ENCODE measurements around the gene ARID3C.

DNA sequence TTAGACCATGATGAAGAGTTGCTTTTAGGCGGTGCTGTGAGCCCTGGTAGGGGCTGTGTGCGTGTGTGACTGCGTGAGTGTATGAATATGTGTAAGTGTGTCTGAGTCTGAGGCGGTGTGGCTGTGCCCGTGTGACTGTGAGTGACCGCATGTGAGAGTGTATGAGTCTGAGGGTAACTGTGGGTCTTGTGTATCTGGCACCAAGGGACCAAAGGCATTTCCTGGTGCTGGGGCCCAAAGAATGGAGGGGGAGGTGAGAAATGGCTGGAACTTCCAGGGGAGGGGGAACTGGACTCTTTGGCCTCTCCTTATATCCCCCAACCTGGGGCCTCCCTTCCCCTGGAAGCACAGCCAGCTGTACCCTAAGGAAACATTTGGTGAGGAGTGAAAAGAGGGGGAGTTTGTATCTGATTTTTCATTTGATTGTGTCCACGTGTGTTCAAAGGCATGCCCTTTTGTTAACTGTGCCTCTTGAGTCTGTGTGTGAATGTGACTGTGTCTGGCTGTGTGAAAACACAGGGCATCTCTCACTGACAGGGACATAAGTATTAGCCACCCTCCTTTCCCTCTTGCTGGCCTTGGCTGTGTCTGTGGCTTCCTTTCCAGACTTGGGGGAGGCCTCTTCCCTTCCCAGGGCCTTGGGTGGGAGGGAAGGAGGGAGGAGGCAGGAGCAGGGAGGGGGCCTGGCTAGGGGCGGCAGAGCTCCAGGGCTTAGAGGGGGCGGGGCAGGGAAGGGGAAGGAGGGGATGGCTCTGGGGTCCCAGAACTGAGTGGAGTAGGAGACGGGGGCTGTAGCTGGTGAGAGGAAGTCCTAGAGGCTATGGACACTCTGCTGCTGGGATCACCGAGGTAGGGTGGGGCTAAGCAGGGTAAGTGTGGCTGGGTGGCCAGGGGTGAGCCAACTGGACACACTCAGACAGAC, 24.5 kb upstream of the ARID3C start:
- no peak for TF ChIP-seq EZH2 (IDR thresholded peaks at IDR 0.05; ENCODE audit: insufficient read depth, poor library complexity, severe bottlenecking)
- no peak for TF ChIP-seq EZH2phosphoT487 (IDR thresholded peaks at IDR 0.05; ENCODE audit: insufficient read depth, low read depth)
